Fibroblast of skin of right quadriceps (primary cell): Measurements from ENCODE around the gene XKRX.

Source experiments
- DNase-seq: peaks from one replicate; pipeline ENCODE4 v3.0.0-alpha.2; 2013

Gene XKRX

DNA sequence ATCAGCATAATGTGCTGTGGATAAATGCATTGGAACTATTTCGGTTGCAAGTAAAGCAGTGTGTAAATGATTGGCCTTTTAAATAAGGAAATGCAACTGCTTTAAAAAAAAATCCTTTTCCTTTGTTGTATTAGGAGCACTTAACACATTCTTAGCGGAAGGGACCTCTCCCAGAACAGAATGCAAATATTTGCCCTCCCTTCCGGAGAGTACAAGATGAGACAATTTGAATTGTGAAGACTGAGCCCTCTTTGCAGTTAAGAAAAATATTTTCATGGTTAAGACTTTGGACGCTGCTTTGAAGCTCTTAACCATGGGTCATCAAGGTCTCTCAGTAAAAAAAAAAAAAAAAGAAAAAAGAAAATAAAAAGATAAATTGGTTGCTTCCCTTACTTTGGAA is 45.1 kb downstream of the XKRX start:
- DNase-seq = no peak

GRCh38 chrX:100880368-100880767 is 48.3 kb downstream of the XKRX start:
- DNase-seq = no peak

GRCh38 chrX:100874325-100874724 is 54.4 kb downstream of the XKRX start, which contains the start of gene NOX1:
TSS of gene NOX1 (minus strand) at chrX:100874359. CDS start at chrX:100874139, 220 bp downstream.
- DNase-seq = no peak

DNA sequence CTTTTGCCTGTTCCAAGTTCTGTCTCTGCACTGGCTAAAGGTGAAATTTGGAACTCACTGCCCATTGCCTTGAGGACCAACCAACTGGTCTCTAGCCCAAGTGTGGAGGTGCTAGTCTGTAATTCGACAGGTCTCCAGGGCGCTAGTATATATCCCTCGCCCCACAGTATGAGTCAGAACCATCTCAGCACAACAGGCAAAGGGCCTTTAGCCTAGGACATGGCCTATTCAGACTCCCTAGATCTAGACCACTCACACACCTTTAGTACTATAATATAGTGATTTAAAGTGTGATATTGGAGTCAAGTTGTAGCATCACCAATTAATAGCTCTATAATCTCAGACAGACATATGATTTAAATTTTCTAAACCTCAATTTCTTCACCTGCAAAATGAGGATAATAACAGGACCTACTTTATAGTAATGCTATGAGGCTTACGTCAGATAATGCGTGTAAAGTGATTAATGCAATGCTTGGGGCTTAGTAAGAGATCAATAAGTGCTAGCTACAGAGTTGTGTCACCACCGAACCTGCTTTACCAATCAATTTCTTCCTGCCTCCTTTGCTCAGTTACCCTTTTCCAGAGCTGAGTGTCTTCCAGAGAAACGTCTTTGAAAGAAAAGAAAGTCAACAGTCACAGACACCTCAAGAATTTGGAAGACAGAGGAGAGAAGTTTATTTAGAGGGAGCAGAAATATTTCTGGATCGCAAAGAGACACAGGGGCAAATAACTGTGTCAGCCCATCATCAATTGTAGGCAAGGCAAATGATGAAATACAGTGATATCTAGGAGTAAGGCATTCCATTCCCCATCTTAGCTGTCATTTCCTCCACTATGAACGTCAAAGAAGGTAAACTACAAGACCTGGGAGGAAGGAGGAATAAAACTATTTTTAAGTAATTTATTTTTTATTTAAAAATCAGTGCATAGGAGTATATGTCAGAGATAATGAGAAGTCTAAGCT is 56.8 kb downstream of the XKRX start:
- DNase-seq = peak; percentile 1

DNA sequence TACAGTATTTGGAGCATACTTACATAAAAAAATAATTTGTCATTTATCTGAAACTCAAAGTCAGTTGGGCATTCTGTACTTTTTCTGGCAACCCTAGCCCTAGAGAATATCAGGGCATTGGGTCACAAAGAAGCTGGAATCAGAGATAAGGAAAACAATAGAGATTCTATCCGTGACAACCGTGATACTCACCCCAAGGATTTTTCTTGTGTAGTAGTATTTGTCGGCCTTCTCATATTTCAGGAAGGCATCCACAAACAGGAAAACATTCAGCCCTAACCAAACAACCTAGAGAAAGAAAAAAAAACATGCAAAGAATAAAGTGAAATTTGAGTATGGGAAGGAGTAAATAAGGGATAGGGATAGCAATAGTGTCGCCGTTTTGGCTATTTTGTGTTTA is 58.2 kb downstream of the XKRX start:
- no peak for DNase-seq

DNA sequence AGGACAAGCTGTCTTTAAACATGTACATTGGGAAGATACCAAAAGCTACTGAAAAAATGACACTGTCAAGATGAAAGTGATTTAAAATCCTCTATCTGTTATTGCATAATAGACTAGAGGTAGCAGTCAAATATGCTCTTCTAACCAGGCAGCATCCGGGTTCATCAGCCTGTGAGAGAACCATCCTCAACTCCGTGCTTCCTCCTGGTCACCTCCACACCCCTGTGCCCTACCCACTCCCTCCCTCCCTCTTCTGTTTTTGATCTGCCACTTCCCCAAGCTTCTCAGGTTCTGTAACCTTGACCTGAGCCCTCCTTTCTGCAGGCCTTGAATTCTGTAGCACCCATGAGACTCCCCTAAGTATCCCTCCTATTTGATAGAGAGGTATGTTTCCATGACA is 60.4 kb downstream of the XKRX start:
- DNase-seq = no peak

DNA sequence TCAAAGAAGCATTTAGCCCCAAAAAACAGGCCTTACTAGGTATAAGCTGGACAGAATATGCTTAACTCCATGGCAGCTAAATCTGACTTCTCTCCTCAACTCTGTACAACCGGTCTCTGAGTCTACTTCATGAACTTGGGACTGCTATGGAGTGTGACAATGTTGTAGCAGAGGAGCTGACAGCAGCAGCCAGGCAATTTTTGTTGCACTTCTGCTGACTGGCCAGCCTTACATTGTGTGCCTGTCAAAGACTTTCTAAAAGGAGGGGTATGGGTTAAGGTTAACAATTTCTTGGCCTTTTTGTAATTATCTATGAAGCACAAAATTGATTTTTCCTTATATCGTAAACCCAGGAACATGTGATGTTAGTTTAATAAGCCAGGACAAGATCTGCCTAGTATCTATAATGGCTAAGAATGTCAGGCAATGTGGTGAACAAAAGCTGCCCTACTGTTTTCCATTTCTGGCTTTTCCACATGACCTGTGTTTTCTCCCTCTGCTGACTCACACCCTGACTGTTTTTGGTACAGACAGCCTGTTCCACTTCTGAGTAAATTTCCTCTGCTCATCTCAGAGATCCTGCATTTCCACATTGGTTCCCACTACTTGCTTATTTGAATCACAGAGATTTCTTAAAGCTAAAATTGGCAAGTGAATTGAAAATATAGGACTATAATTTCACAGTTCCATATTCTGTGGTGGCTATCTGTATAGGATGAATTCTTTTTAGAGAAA is 63.9 kb downstream of the XKRX start:
- DNase-seq = peak; percentile 1
